Measurements from ENCODE around the gene XRCC3. TPM values are rescaled to one million over a fixed set of nuclear protein-coding genes. Genes with fewer than 3 reads are reported as not detected.
A peak's percentile ranks its signal among the peaks of the same experiment; 100 is the strongest.

The XRCC3 gene
- total RNA-seq, 1 donor from 2014 or later = 6.1 TPM

- FAIRE-seq (no peak), DNase-seq (ENCODE audit: low read depth) (no peak)
- peaks cover 35% of the 10 kb centered on the region for H3K36me3 ChIP-seq (ENCODE audit: control insufficient read depth, insufficient read depth, low read length)
Observed at GRCh38 chr14:103737432-103738045, 22.3 kb upstream of the XRCC3 start.

GRCh38 chr14:103736546-103737431 is 21.5 kb upstream of the XRCC3 start:
- H3K4me3 ChIP-seq (ENCODE audit: low read depth, low read length) = no peak overlapping the region
- DNase-seq (ENCODE audit: low read depth) (no peak), FAIRE-seq (peak; percentile 23)
- H3K27me3 ChIP-seq (ENCODE audit: control insufficient read depth, insufficient read depth, low read length) = no peaks in the 10 kb centered on the region
- peaks cover 38% of the 10 kb centered on the region for H3K36me3 ChIP-seq (ENCODE audit: control insufficient read depth, insufficient read depth, low read length)
- TF ChIP-seq, protein P1, sequence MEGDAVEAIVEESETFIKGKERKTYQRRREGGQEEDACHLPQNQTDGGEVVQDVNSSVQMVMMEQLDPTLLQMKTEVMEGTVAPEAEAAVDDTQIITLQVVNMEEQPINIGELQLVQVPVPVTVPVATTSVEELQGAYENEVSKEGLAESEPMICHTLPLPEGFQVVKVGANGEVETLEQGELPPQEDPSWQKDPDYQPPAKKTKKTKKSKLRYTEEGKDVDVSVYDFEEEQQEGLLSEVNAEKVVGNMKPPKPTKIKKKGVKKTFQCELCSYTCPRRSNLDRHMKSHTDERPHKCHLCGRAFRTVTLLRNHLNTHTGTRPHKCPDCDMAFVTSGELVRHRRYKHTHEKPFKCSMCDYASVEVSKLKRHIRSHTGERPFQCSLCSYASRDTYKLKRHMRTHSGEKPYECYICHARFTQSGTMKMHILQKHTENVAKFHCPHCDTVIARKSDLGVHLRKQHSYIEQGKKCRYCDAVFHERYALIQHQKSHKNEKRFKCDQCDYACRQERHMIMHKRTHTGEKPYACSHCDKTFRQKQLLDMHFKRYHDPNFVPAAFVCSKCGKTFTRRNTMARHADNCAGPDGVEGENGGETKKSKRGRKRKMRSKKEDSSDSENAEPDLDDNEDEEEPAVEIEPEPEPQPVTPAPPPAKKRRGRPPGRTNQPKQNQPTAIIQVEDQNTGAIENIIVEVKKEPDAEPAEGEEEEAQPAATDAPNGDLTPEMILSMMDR (IDR thresholded peaks at IDR 0.05; ENCODE audit: insufficient read depth, low read length, severe bottlenecking) = no peak

More at GRCh38 chr14:103737432-103738045, 22.3 kb upstream of the XRCC3 start:
- TF ChIP-seq, protein P1 (IDR thresholded peaks at IDR 0.05; ENCODE audit: insufficient read depth, low read length, severe bottlenecking) = no peak
- H3K27me3 ChIP-seq (ENCODE audit: control insufficient read depth, insufficient read depth, low read length) = no peaks in the 10 kb centered on the region
- no peak overlapping the region for H3K4me3 ChIP-seq (ENCODE audit: low read depth, low read length)

DNA sequence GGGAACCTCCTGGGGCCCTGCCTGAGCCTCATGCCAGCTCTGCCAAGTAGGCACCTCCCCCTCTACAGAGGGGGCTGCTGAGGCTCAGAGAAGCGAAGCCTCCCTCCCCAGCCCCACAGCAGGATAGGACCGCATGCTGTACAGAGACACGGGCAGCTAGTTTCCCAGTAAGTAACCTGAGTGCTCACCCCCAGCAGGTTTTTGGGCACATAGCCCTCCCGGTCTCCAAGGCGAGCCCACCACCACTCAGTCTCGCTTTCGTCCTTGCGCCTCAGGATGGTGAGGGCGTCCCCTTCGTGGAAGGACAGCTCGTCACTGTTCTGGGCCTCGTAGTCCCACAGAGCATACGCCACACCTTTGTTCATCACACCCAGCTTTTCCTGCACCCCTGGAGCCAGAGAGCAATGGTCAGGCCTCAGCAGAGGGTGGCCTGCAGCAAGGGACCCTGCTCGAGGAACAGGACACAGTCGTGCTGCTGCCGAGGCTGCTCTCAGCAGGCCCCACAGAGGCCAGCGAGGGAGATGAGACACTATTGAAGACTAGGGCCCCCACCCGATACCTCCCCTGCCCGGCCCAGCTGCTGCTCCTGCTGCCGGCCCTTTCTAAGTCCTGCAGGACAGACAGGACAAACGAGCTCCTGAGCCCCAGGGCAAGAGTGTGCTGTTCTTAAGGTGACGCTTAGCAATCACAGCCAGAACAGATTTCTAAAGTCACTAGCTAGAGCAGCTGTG is 20.7 kb upstream of the XRCC3 start:
- DNase-seq (ENCODE audit: low read depth) (no peak), FAIRE-seq (no peak)
- Histone ChIP-seq H3K36me3 (ENCODE audit: control insufficient read depth, insufficient read depth, low read length) (peaks cover 39% of the 10 kb centered on the region), H3K4me3 (ENCODE audit: low read depth, low read length) (no peak overlapping the region), H3K27me3 (ENCODE audit: control insufficient read depth, insufficient read depth, low read length) (no peaks in the 10 kb centered on the region)
- TF ChIP-seq, protein P1 (IDR thresholded peaks at IDR 0.05; ENCODE audit: insufficient read depth, low read length, severe bottlenecking) = no peak

- FAIRE-seq (no peak), DNase-seq (ENCODE audit: low read depth) (no peak)
- Histone ChIP-seq H3K36me3 (ENCODE audit: control insufficient read depth, insufficient read depth, low read length) (peaks cover 36% of the 10 kb centered on the region), H3K27me3 (ENCODE audit: control insufficient read depth, insufficient read depth, low read length) (no peaks in the 10 kb centered on the region), H3K4me3 (ENCODE audit: low read depth, low read length) (no peak overlapping the region)
- TF ChIP-seq, protein P1 (IDR thresholded peaks at IDR 0.05; ENCODE audit: insufficient read depth, low read length, severe bottlenecking) = no peak
Observed at GRCh38 chr14:103735439-103735814, 20.2 kb upstream of the XRCC3 start.

DNA sequence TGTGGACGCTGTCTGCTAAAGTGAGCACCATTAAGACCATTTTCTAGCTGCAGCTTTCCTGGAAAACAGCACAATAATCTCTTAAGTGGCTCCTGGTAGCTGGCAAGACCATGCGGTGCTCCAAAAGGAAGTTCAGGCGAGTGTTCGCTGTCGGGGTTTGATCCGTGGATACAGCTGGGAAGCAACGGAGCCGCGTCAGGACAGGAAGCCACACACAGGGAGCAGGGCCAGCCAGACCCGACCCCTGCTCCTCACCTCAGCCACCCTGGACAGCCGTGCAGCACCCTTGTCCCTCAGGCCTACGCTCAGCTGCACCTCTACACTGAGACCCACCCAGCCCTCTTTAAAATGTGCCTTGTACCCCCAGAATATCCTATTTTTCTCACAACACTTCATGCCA is 19.8 kb upstream of the XRCC3 start:
- H3K4me3 ChIP-seq (ENCODE audit: low read depth, low read length) = no peak overlapping the region
- no peaks in the 10 kb centered on the region for H3K27me3 ChIP-seq (ENCODE audit: control insufficient read depth, insufficient read depth, low read length)
- TF ChIP-seq, protein P1 (IDR thresholded peaks at IDR 0.05; ENCODE audit: insufficient read depth, low read length, severe bottlenecking) = no peak
- FAIRE-seq (no peak), DNase-seq (ENCODE audit: low read depth) (no peak)
- H3K36me3 ChIP-seq (ENCODE audit: control insufficient read depth, insufficient read depth, low read length) = peaks cover 38% of the 10 kb centered on the region

Data from bronchial epithelial cell (primary cell).